Frontal cortex (tissue), 4 donors: ENCODE measurements around the gene C6orf15. TPM values are rescaled to one million over a fixed set of nuclear protein-coding genes. Genes with fewer than 3 reads are reported as not detected.

ENCODE experiments used
- DNase-seq, 2 donors: peaks; one replicate each; pipeline ENCODE4 v3.0.0; 2012; ENCODE audit warnings: low spot score in 2 of 2
- FAIRE-seq: peaks from 2 replicates; lab custom pipeline; 2012; peaks lifted over from hg19 to GRCh38; lab: Jason Lieb, UNC
- total RNA-seq: library from RNA; depleted of rRNA; stranded (reverse); fragments of >200 nt; gene quantifications from one replicate; pipeline ENCODE4 v1.2.3, GENCODE V29; 2014
- donor health status: control.
- donor health status: control.
- donor health status: control.

The C6orf15 gene
- total RNA-seq, 1 donor from 2014 or later, result not detected

GRCh38 chr6:31113861-31114540, 1.6 kb upstream of the C6orf15 start:
- DNase-seq (no peak), FAIRE-seq (no peak)

GRCh38 chr6:31111712-31112111, 663 bp downstream of the C6orf15 start:
- no peak for DNase-seq
- FAIRE-seq, result no peak

GRCh38 chr6:31110825-31111582, 1.4 kb downstream of the C6orf15 start:
- DNase-seq, result no peak
- no peak for FAIRE-seq

- FAIRE-seq (no peak), DNase-seq (no peak)
These were observed 5.3 kb downstream of the C6orf15 start for GRCh38 chr6:31107052-31107451.

- DNase-seq (no peak), FAIRE-seq (no peak)
These were observed 9.2 kb downstream of the C6orf15 start for GRCh38 chr6:31103136-31103535.

- DNase-seq (no peak), FAIRE-seq (no peak)
These were observed 13.9 kb downstream of the C6orf15 start for GRCh38 chr6:31098449-31098938.

GRCh38 chr6:31096656-31097055, 15.7 kb downstream of the C6orf15 start:
- no peak for DNase-seq
- no peak for FAIRE-seq

- no peak for FAIRE-seq
- DNase-seq, result no peak
These were observed 16.2 kb downstream of the C6orf15 start for GRCh38 chr6:31096215-31096614.

GRCh38 chr6:31094389-31094881, 17.9 kb downstream of the C6orf15 start:
- FAIRE-seq (no peak), DNase-seq (no peak)

- no peak for FAIRE-seq
These were observed 19.4 kb downstream of the C6orf15 start for GRCh38 chr6:31092769-31093505.

GRCh38 chr6:31092238-31092637, 20.1 kb downstream of the C6orf15 start:
- FAIRE-seq, result no peak
- DNase-seq, result no peak

More at GRCh38 chr6:31092769-31093505, 19.4 kb downstream of the C6orf15 start:
- no peak for DNase-seq

- no peak for FAIRE-seq
- DNase-seq, result no peak
These were observed 20.7 kb downstream of the C6orf15 start for GRCh38 chr6:31091680-31092079.

- no peak for DNase-seq
- FAIRE-seq, result no peak
These were observed 21.4 kb downstream of the C6orf15 start for GRCh38 chr6:31090973-31091364.

GRCh38 chr6:31090275-31090972, 22.0 kb downstream of the C6orf15 start:
- FAIRE-seq, result no peak
- no peak for DNase-seq

- FAIRE-seq (peak; percentile 88), DNase-seq (peak; percentile 48 to 81)
These were observed 24.8 kb downstream of the C6orf15 start for GRCh38 chr6:31087494-31088089.

- DNase-seq, result no peak
- no peak for FAIRE-seq
These were observed 25.5 kb downstream of the C6orf15 start for GRCh38 chr6:31086788-31087440.

GRCh38 chr6:31083742-31084354, 28.5 kb downstream of the C6orf15 start:
- no peak for FAIRE-seq
- DNase-seq, result no peak

- FAIRE-seq, result no peak
These were observed 30.5 kb downstream of the C6orf15 start for GRCh38 chr6:31081872-31082271.

More at GRCh38 chr6:31081872-31082271, 30.5 kb downstream of the C6orf15 start:
- DNase-seq, result no peak
